ENCODE measurements around the gene CYTH4.

Gene CYTH4

DNA sequence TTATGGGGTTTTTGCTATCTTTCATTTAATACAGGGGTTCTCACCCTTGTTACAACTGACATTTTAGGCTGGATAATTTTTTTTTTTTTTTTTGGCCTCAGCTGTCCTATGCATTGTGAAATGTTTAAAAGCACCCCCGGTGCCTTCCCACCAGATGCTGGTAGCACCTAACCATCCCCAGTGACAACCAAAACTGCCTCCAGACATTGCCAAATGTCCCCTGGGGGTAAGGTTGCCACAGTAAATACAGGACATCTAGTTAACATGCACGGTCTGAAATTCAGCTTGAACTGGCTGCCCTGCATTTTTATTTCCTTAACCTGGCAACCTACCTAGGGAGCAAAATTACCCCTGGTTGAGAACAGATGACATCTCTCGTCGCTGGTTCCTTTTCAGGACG is 72.4 kb downstream of the CYTH4 start:
- TF ChIP-seq, protein P1, sequence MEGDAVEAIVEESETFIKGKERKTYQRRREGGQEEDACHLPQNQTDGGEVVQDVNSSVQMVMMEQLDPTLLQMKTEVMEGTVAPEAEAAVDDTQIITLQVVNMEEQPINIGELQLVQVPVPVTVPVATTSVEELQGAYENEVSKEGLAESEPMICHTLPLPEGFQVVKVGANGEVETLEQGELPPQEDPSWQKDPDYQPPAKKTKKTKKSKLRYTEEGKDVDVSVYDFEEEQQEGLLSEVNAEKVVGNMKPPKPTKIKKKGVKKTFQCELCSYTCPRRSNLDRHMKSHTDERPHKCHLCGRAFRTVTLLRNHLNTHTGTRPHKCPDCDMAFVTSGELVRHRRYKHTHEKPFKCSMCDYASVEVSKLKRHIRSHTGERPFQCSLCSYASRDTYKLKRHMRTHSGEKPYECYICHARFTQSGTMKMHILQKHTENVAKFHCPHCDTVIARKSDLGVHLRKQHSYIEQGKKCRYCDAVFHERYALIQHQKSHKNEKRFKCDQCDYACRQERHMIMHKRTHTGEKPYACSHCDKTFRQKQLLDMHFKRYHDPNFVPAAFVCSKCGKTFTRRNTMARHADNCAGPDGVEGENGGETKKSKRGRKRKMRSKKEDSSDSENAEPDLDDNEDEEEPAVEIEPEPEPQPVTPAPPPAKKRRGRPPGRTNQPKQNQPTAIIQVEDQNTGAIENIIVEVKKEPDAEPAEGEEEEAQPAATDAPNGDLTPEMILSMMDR (IDR thresholded peaks at IDR 0.05; ENCODE audit: insufficient read depth, missing control alignments), result no peak
- no peak for DNase-seq (ENCODE audit: insufficient read length, low spot score)
- no peak for FAIRE-seq

GRCh38 chr22:37355174-37355573 is 72.9 kb downstream of the CYTH4 start:
- no peak for DNase-seq (ENCODE audit: insufficient read length, low spot score)
- no peak for FAIRE-seq
- TF ChIP-seq, protein P1 (IDR thresholded peaks at IDR 0.05; ENCODE audit: insufficient read depth, missing control alignments), result no peak

GRCh38 chr22:37356922-37357321 is 74.6 kb downstream of the CYTH4 start:
- DNase-seq (ENCODE audit: insufficient read length, low spot score), result no peak
- no peak for FAIRE-seq
- TF ChIP-seq, protein P1 (IDR thresholded peaks at IDR 0.05; ENCODE audit: insufficient read depth, missing control alignments), result no peak

- FAIRE-seq (no peak), DNase-seq (ENCODE audit: insufficient read length, low spot score) (no peak)
- TF ChIP-seq, protein P1 (IDR thresholded peaks at IDR 0.05; ENCODE audit: insufficient read depth, missing control alignments), result no peak
These were observed 75.3 kb downstream of the CYTH4 start for GRCh38 chr22:37357446-37358075.

DNA sequence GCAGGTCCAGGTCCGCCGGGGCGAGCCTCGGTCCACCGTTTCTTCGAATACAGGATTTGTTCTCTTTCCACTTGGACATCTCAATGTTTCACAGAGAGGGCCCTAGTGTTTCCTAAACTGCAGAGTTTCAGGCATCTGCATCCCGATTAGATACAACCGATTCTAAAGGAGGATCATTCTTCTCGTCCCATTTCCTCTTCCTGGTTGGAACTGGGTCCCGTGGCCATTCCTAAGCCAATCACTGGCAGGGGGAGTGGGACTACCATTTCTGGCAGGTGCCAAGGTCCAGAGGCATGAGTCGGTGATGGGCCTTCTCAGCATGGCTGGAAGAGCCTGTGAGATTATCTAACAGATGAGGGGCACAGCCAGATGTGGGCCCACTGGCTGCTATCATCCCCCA is 76.1 kb downstream of the CYTH4 start:
- DNase-seq (ENCODE audit: insufficient read length, low spot score) (no peak), FAIRE-seq (no peak)
- TF ChIP-seq, protein P1 (IDR thresholded peaks at IDR 0.05; ENCODE audit: insufficient read depth, missing control alignments), result no peak

DNA sequence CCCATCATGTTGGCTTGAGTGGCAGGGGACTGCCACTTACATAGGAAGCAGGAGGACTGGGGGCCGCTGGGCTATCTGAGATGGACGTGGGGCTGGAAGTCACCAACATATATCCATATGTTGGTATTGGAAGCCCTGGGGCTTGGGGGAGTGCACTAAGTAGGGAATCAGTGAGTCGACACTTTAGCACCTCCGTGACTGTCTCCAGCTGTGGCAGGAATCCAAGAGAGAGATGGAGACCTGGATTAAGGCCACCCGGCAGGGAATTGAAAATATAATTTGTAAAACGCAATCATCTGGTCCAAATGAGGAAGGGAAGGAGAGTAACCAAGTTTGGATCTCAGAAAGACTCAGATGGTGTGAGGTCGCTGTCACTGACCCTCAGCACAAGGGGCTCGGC is 76.6 kb downstream of the CYTH4 start:
- FAIRE-seq (no peak), DNase-seq (ENCODE audit: insufficient read length, low spot score) (no peak)
- TF ChIP-seq, protein P1 (IDR thresholded peaks at IDR 0.05; ENCODE audit: insufficient read depth, missing control alignments), result no peak

DNA sequence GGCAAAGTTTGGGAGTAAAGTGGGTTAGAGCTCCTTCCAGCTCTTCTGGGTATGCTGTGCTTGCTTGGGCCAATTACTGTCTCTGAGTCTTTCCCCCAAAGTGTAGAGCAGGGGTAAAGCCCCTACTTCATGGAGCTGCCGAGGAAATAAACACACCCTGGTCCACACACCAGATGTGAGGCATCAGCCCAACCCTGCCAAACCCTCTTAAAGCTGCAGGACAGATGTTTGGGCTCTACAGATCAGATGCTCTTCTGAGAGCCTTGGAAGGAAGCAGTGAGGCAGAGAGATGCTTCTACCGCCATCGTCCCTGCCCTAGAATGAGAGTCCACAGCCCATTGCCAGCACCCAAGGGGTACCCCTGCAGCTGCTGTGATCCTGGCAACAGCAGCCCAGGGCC is 80.3 kb downstream of the CYTH4 start:
- TF ChIP-seq, protein P1 (IDR thresholded peaks at IDR 0.05; ENCODE audit: insufficient read depth, missing control alignments), result no peak
- DNase-seq (ENCODE audit: insufficient read length, low spot score), result no peak
- no peak for FAIRE-seq
